ENCODE measurements around the gene MEAF6. TPM values are rescaled to one million over a fixed set of nuclear protein-coding genes. Genes with fewer than 3 reads are reported as not detected.
A peak's percentile ranks its signal among the peaks of the same experiment; 100 is the strongest.

MEAF6 gene
- total and polyA plus RNA-seq, 2 of the 4 experiments (the other 2 are of a cell fraction), result 36.2 to 40.7 TPM

- Histone ChIP-seq H3K4me3 (ENCODE audit: insufficient read depth, low read depth, low read length) (no peak overlapping the region), H3K56ac (ENCODE audit: extremely low read depth, insufficient read depth, low read length) (no peak overlapping the region; the same call in 1 of the 2 replicates), H2BK120ac (ENCODE audit: low read depth, low read length) (peak overlapping the region; percentile 94; the same call in 1 of the 2 replicates), H3K4me2 (ENCODE audit: low read depth, low read length) (peak overlapping the region; percentile 96), H2AK5ac (ENCODE audit: low read depth, low read length) (peak overlapping the region; percentile 96), H3K27ac (ENCODE audit: insufficient read depth, low read length) (peak overlapping the region; percentile 94), H3K36me3 (ENCODE audit: control insufficient read depth, insufficient read depth, low read length) (peaks cover 52% of the 10 kb centered on the region), H3K9me1 (ENCODE audit: insufficient read depth, low read length) (peaks cover 21% of the 10 kb centered on the region), H3K79me1 (ENCODE audit: low read depth in 1 of 2, low read length in 2 of 2) (peaks cover 30 to 77% of the 10 kb centered on the region in 2 experiments; a peak in 3 of 4 replicates), H3K9ac (ENCODE audit: low read depth, low read length) (peak overlapping the region; percentile 18), H3K27me3 (ENCODE audit: control insufficient read depth, insufficient read depth, low read length) (no peaks in the 10 kb centered on the region), H3K4ac (ENCODE audit: low read depth, low read length) (peak overlapping the region; percentile 99), H2AFZ (replicated peaks; ENCODE audit: low read length, poor library complexity) (peak overlapping the region; percentile 47), H4K8ac (ENCODE audit: low read depth in 2 of 2, low read length in 2 of 2) (peak overlapping the region; percentile 86 to 95; a peak in 3 of 4 replicates), H2BK15ac (ENCODE audit: low read depth, low read length) (peak overlapping the region; percentile 83; the same call in 2 of the 3 replicates), H2BK5ac (ENCODE audit: low read depth, low read length, poor library complexity, severe bottlenecking) (peak overlapping the region; percentile 97), H3K14ac (replicated peaks; ENCODE audit: low read depth, low read length) (peak overlapping the region; percentile 96), H3K4me1 (ENCODE audit: control insufficient read depth, insufficient read depth, low read length) (peaks cover 47% of the 10 kb centered on the region), H2BK20ac (ENCODE audit: low read depth, low read length) (peak overlapping the region; percentile 73), H3K9me3 (ENCODE audit: control insufficient read depth, insufficient read depth, low read length) (no peaks in the 10 kb centered on the region), H3K23ac (ENCODE audit: low read depth, low read length) (peak overlapping the region; percentile 96), H2AK9ac (replicated peaks; ENCODE audit: low read depth, low read length, poor library complexity) (peak overlapping the region; percentile 98), H4K91ac (ENCODE audit: insufficient read depth, low read depth, low read length) (peak overlapping the region; percentile 95), H3K18ac (ENCODE audit: low read depth, low read length) (peak overlapping the region; percentile 65), H4K20me1 (ENCODE audit: insufficient read depth, low read length) (peaks cover 23% of the 10 kb centered on the region), H4K5ac (ENCODE audit: low read depth, low read length) (peak overlapping the region; percentile 66)
- TF ChIP-seq MAZ (IDR thresholded peaks at IDR 0.05; ENCODE audit: borderline replicate concordance, low read depth, low read length) (no peak), RCOR1 (IDR thresholded peaks at IDR 0.05; ENCODE audit: insufficient replicate concordance, low read length) (peak; percentile 35)
- intact Hi-C loops (cut with micrococcal nuclease) (loop anchor here (5.0 kb wide), 1 partner anchor 214 kb away; the partner anchor contains the start of gene CDCA8), dilution Hi-C loops (cut with HindIII; ENCODE audit: low sequenced_read_pairs, unreplicated experiment) (no loop called here), in situ Hi-C loops (cut with MboI; ENCODE audit: low sequenced_read_pairs) (no loop called here)
- WGBS, 2 experiments (ENCODE audit: extremely low coverage in 2 of 2, insufficient read length in 1 of 2), result 95% methylated on average over 3 of the region's 8 CpGs; no CpG with 5 or more reads in 1 of the 2 experiments
- POLR2A ChIA-PET (ENCODE audit: unreplicated experiment), result interaction anchor here (0.9 kb wide), 1 partner anchor 15 kb away, joined by 3 read pairs; no protein-coding TSS in a partner anchor
- DNase-seq (peak; percentile 77), ATAC-seq (ENCODE audit: low read depth) (no peak)
- no TSS peak for BruUV-seq (replicated peaks)
- CTCF ChIA-PET, result interaction anchor here (0.6 to 3.8 kb wide), 4 partner anchors 9 to 1168 kb away, joined by 3 to 24 read pairs (median 4); no protein-coding TSS in a partner anchor
Measured at GRCh38 chr1:37478451-37478881, 36.1 kb downstream of the MEAF6 start.
